D721Med (cell line): Measurements from ENCODE around the gene CORO1C.

Source experiments
- DNase-seq: peaks from one replicate; pipeline ENCODE4 v3.0.0; 2011; ENCODE audit warnings: low spot score; ENCODE audit not compliant: insufficient read length
- FAIRE-seq: peaks from 2 replicates; lab custom pipeline; 2011; peaks lifted over from hg19 to GRCh38; lab: Jason Lieb, UNC
- TF ChIP-seq, protein P1 (sequence below): IDR thresholded peaks from 2 replicates; pipeline ENCODE4 v1.5.1; 2012; ENCODE audit warnings: mild to moderate bottlenecking, control low read depth; ENCODE audit not compliant: insufficient read depth; ENCODE audit errors: missing control alignments

Gene CORO1C

DNA sequence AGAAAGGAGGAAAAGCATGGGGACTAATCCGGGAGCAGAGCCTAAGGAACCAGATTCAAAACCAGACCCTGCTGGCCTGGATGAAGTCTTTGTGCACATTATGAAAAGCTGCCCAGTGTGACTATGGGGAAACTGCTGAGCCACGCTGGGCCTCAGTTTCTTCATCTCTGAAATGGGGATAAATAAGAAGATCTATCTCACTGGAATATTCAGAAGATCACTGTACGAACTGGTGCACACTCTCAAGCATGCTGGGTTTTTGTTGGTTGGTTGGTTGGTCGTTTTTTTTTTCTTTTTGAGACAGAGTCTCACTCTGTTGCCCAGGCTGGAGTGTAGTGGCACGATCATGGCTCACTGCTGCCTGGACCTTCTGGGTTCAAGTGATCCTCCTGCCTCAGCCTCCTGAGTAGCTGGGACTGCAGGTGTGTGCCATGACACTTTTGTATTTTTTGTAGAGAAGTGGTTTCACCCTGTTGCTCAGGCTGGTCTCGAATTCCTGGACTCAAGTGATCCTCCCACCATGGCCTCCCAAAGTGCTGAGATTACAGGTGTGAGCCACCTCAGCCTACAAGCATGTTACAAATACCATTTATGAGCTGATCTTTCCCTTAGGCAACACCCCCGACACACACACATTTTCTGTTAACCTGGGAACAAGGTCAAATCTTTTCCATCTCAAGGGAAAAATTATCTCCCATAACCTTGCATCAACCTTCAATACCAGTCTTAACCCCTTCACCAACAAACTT, 33.4 kb upstream of the CORO1C start:
- DNase-seq (no peak), FAIRE-seq (no peak)
- TF ChIP-seq, protein P1, sequence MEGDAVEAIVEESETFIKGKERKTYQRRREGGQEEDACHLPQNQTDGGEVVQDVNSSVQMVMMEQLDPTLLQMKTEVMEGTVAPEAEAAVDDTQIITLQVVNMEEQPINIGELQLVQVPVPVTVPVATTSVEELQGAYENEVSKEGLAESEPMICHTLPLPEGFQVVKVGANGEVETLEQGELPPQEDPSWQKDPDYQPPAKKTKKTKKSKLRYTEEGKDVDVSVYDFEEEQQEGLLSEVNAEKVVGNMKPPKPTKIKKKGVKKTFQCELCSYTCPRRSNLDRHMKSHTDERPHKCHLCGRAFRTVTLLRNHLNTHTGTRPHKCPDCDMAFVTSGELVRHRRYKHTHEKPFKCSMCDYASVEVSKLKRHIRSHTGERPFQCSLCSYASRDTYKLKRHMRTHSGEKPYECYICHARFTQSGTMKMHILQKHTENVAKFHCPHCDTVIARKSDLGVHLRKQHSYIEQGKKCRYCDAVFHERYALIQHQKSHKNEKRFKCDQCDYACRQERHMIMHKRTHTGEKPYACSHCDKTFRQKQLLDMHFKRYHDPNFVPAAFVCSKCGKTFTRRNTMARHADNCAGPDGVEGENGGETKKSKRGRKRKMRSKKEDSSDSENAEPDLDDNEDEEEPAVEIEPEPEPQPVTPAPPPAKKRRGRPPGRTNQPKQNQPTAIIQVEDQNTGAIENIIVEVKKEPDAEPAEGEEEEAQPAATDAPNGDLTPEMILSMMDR = no peak

DNA sequence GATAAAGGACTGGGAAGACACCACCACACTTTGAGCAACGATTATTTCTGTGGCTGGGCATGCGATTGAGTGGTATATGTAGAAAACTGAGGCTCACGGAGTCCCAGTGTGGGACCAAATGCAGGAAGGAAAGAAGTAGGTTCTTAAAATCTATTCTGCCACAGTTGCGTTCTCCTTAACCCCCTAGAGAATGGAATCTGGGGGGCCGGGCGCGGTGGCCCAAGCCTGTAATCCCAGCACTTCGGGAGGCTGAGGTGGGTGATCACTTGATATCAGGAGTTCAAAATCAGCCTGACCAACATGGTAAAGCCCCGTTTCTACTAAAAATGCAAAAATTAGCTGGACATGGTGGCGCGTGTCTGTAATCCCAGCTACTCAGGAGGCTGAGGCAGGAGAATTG, 29.9 kb upstream of the CORO1C start:
- no peak for FAIRE-seq
- no peak for DNase-seq
- TF ChIP-seq, protein P1 = no peak

DNA sequence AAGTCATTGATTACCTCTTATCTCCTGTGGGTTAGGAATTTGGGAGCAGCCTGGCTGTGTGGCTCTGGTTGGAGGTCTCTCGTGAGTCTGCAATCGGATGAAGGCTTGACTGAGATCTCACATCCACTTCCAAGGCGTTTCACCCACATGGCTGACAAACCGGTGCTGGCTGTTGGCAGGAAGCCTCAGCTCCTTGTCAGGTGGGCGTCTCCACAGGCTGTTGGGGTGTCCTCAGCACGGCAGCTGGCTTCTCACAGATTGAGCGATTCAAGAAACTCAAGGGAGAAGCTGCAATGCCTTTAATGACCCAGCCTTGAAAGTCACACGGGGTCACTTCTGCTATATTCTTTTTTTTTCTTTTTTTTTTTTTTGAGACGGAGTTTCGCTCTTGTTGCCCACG, 28.6 kb upstream of the CORO1C start:
- no peak for DNase-seq
- TF ChIP-seq, protein P1 = no peak
- FAIRE-seq = no peak

GRCh38 chr12:108757856-108758255, 26.5 kb upstream of the CORO1C start:
- TF ChIP-seq, protein P1 = no peak
- no peak for FAIRE-seq
- no peak for DNase-seq

- TF ChIP-seq, protein P1 = no peak
- no peak for DNase-seq
- no peak for FAIRE-seq
Observed at GRCh38 chr12:108756421-108756820, 25.1 kb upstream of the CORO1C start.

GRCh38 chr12:108755481-108755880, 24.2 kb upstream of the CORO1C start:
- DNase-seq = no peak
- no peak for FAIRE-seq
- TF ChIP-seq, protein P1 = no peak

- DNase-seq (no peak), FAIRE-seq (no peak)
- TF ChIP-seq, protein P1 = no peak
Observed at GRCh38 chr12:108753976-108754375, 22.7 kb upstream of the CORO1C start.
